ENCODE data around the gene CHST15. TPM values are rescaled to one million over a fixed set of nuclear protein-coding genes. Genes with fewer than 3 reads are reported as not detected.

CHST15 gene
- total RNA-seq, 1 donor from 2014 or later: 43.8 TPM

DNA sequence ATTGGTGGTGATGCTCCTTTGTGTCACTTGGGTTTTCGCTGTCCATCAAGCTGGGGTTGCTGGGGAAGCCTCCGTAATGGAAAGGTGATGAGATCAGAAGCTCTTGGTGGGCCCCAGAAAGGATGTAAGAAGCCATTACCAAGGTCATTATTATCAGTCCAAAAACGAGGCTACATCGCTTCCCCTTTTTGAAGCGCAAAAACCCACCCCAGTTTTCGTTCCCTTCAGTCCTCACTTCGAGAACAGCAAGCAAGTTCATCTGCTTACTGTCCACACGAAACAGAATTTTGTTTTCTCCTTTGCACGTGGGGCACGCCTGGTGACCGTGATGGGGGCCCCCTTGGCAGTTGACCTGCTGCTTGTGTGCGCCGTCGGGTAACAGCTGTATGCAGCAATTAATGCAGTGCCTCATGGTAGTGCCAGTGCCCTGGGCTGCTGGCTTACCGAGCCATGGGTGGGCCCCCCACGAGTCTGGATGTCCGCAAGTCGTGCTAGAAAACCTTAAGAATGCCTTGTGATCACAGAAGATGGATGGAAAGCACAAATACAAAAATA lies 47.5 kb downstream of the CHST15 start:
- H3K27me3 Mint-ChIP-seq (ENCODE audit: low read depth): no peaks in the 10 kb centered on the region
- no peak overlapping the region for H3K4me3 Mint-ChIP-seq (ENCODE audit: unreplicated experiment)
- H3K4me1 Mint-ChIP-seq (ENCODE audit: low read depth): peaks cover 30% of the 10 kb centered on the region
- H3K36me3 Mint-ChIP-seq (ENCODE audit: low read depth): peaks cover 28% of the 10 kb centered on the region
- DNase-seq (ENCODE audit: low spot score): peak; percentile 81
- no peaks in the 10 kb centered on the region for H3K9me3 Mint-ChIP-seq (ENCODE audit: low read depth)
- no peak overlapping the region for H3K27ac Mint-ChIP-seq (ENCODE audit: unreplicated experiment)
- TF ChIP-seq, protein P1, sequence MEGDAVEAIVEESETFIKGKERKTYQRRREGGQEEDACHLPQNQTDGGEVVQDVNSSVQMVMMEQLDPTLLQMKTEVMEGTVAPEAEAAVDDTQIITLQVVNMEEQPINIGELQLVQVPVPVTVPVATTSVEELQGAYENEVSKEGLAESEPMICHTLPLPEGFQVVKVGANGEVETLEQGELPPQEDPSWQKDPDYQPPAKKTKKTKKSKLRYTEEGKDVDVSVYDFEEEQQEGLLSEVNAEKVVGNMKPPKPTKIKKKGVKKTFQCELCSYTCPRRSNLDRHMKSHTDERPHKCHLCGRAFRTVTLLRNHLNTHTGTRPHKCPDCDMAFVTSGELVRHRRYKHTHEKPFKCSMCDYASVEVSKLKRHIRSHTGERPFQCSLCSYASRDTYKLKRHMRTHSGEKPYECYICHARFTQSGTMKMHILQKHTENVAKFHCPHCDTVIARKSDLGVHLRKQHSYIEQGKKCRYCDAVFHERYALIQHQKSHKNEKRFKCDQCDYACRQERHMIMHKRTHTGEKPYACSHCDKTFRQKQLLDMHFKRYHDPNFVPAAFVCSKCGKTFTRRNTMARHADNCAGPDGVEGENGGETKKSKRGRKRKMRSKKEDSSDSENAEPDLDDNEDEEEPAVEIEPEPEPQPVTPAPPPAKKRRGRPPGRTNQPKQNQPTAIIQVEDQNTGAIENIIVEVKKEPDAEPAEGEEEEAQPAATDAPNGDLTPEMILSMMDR (IDR thresholded peaks at IDR 0.05): no peak

DNA sequence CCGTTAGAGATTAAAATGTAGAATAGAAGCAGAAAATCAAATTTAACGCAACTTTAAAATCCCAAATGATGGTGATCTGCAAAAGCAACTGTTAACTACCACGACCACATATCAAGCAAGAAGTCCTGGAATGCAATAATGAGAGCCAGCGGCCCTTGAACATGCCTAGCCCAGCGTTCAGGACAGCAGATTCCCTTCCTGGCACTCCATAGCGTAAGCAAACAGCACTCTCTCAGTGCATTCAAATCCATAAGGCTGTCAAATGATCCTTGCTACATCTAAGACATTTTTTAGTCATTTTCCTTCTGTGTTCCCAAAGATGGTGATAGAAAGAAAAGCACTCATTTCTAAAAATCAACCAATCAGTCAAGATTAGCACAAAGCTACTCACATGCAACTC lies 48.1 kb downstream of the CHST15 start:
- no peaks in the 10 kb centered on the region for H3K27me3 Mint-ChIP-seq (ENCODE audit: low read depth)
- DNase-seq (ENCODE audit: low spot score): no peak
- H3K9me3 Mint-ChIP-seq (ENCODE audit: low read depth): no peaks in the 10 kb centered on the region
- H3K36me3 Mint-ChIP-seq (ENCODE audit: low read depth): peaks cover 28% of the 10 kb centered on the region
- no peak overlapping the region for H3K27ac Mint-ChIP-seq (ENCODE audit: unreplicated experiment)
- TF ChIP-seq, protein P1 (IDR thresholded peaks at IDR 0.05): no peak
- H3K4me1 Mint-ChIP-seq (ENCODE audit: low read depth): peaks cover 30% of the 10 kb centered on the region
- H3K4me3 Mint-ChIP-seq (ENCODE audit: unreplicated experiment): no peak overlapping the region

DNA sequence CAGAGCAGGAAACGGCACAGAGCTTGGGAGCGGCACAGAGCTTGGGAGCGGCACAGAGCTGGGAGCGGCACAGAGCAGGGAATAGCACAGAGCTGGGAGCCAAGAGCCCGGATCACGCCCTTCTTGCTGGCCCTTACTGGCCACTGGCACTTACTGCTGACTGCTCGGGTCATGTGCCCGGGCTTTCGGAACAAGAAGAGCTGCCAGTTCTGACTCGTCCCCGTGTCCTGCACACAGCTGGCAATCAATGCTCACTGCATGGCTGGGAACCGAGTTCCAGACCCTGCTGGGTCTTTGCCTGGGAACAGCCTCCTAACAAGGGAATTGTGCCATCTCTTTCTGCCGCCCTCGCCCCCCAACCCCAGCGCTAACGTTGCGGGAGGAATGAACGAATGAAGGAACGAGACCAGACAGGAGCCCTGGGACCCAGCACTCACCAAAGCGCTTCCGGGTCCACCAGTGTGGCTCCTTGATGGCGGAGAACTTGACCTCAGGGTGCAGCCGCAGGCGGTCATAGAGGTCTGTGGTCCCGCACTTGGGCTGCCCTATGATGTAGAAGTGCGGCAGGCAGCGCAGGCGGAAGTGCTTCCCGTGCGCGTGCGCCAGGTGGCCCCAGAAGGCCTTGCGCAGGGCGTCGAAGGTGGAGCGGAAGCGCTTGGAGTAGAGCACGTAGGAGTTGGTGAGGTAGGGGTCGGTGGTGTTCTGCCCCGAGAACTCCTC lies 49.1 kb downstream of the CHST15 start:
- H3K36me3 Mint-ChIP-seq (ENCODE audit: low read depth): peaks cover 29% of the 10 kb centered on the region
- TF ChIP-seq, protein P1 (IDR thresholded peaks at IDR 0.05): no peak

DNA sequence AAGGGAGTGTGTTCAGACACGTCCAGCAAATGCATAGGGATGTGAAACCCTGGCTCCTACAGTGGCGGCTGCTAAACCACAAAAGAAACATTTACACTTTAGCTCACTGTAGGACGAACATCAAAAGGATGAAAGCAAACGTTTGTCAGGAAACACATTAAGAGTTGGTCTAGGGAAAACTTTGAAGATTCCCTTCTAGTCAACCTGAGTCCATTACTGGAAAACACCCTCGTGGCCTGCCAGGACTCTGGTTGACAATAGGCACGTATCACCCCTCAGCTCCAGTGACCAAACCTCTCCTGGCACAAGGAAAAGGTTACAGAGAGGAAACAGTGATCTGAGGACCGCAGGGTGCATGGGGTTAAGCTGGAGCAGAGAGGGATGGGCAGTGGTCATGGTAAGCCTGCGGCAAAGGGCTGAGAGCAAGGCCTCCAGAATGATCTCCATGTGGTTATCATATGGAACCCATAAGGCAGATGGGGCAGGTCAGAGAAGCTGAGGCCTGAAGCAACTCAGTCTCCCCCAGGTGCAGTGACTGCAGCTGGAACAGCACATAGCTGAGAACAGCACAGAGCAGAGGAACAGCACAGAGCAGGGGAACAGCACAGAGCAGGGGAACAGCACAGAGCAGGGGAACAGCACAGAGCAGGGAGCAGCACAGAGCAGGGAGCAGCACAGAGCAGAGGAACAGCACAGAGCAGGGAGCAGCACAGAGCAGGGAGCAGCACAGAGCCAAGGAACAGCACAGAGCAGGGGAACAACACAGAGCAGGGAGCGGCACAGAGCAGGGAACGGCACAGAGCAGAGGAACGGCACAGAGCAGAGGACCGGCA lies 49.9 kb downstream of the CHST15 start:
- Mint-ChIP-seq H3K27me3 (ENCODE audit: low read depth) (no peaks in the 10 kb centered on the region), H3K36me3 (ENCODE audit: low read depth) (peaks cover 34% of the 10 kb centered on the region), H3K4me3 (ENCODE audit: unreplicated experiment) (no peak overlapping the region), H3K4me1 (ENCODE audit: low read depth) (peaks cover 14% of the 10 kb centered on the region), H3K27ac (ENCODE audit: unreplicated experiment) (no peak overlapping the region), H3K9me3 (ENCODE audit: low read depth) (no peaks in the 10 kb centered on the region)
- DNase-seq (ENCODE audit: low spot score): peak; percentile 34
- TF ChIP-seq, protein P1 (IDR thresholded peaks at IDR 0.05): no peak

More for the DNA sequence above, 49.1 kb downstream of the CHST15 start:
- Mint-ChIP-seq H3K27me3 (ENCODE audit: low read depth) (no peaks in the 10 kb centered on the region), H3K27ac (ENCODE audit: unreplicated experiment) (no peak overlapping the region), H3K9me3 (ENCODE audit: low read depth) (no peaks in the 10 kb centered on the region), H3K4me3 (ENCODE audit: unreplicated experiment) (no peak overlapping the region), H3K4me1 (ENCODE audit: low read depth) (peaks cover 22% of the 10 kb centered on the region)
- peak; percentile 79 for DNase-seq (ENCODE audit: low spot score)

DNA sequence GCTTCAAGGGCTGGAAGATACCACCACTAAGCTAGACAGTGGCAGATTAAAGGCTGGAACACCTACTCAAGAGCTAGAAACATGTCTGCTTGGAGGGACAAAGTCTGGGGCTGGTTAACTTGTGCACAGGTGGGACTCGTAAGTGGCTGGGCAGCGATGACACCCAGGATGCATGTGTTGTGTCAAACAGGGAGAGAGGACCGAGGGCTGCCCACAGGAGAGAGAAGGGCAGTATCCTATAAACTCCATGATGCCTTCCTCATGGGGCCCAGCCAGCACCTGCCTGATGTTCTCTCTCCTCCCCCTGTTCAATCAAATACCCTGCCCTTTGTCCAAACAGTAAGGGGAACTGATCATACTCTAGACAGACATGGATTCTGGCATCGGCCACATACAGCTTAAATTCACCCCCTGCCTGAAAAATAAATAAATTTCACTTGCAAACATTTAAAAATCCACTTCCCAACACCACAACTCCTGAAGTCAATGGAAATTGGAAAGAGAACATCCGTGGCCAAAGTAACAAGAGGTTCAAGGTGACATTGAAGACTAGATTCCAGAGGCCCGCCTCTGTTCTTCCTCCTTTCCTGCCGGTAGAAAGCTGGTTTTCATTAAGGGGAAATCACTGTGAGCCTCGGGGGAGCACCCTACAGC lies 50.6 kb downstream of the CHST15 start:
- TF ChIP-seq, protein P1 (IDR thresholded peaks at IDR 0.05): no peak
- Mint-ChIP-seq H3K4me1 (ENCODE audit: low read depth) (peaks cover 7% of the 10 kb centered on the region), H3K27me3 (ENCODE audit: low read depth) (no peaks in the 10 kb centered on the region), H3K36me3 (ENCODE audit: low read depth) (peaks cover 37% of the 10 kb centered on the region), H3K9me3 (ENCODE audit: low read depth) (no peaks in the 10 kb centered on the region), H3K4me3 (ENCODE audit: unreplicated experiment) (no peak overlapping the region), H3K27ac (ENCODE audit: unreplicated experiment) (no peak overlapping the region)
- DNase-seq (ENCODE audit: low spot score): peak; percentile 61

Data from chondrocyte (in vitro differentiated cells).